GM18868 (cell line): ENCODE results near the gene PYGB.
"Not testable (repeated sequence)": the region's sequence is repeated elsewhere in the genome, so short reads cannot be mapped to it uniquely, and the experiment has no call there.

Source experiments
- ATAC-seq: cut with Tn5 transposase; IDR thresholded peaks from one replicate; pipeline ENCODE4 v1.9.1; 2021; ENCODE audit warnings: mild to moderate bottlenecking, moderate library complexity; ENCODE audit not compliant: unreplicated experiment

Gene PYGB

GRCh38 chr20:25325997-25326396 is 78.1 kb downstream of the PYGB start:
- ATAC-seq = no peak

- no peak for ATAC-seq
Observed at GRCh38 chr20:25327521-25328235, 79.8 kb downstream of the PYGB start.

GRCh38 chr20:25328954-25329498 is 81.1 kb downstream of the PYGB start:
- ATAC-seq = no peak

GRCh38 chr20:25334972-25335371 is 87.1 kb downstream of the PYGB start:
- not testable (repeated sequence) for ATAC-seq

- no peak for ATAC-seq
Observed at GRCh38 chr20:25336561-25337422, 88.9 kb downstream of the PYGB start.

GRCh38 chr20:25338112-25339023 is 90.5 kb downstream of the PYGB start:
- ATAC-seq = no peak

GRCh38 chr20:25339608-25340007 is 91.7 kb downstream of the PYGB start:
- ATAC-seq = no peak

- ATAC-seq = no peak
Observed at GRCh38 chr20:25340380-25340779, 92.5 kb downstream of the PYGB start.

GRCh38 chr20:25341716-25342680 is 94.1 kb downstream of the PYGB start:
- ATAC-seq = peak; percentile 49

- ATAC-seq = no peak
Observed at GRCh38 chr20:25344634-25345033, 96.7 kb downstream of the PYGB start.

GRCh38 chr20:25345721-25346120 is 97.8 kb downstream of the PYGB start:
- ATAC-seq = no peak

GRCh38 chr20:25346349-25346748 is 98.5 kb downstream of the PYGB start:
- no peak for ATAC-seq
